GM11168 (cell line): ENCODE measurements around the gene TRAPPC6A.

ENCODE experiments used
- in situ Hi-C: fragments of 300-500 bp; cut with MboI; formaldehyde crosslinking; loops from one replicate; pipeline ENCODE4 v1.12.0; 2022; ENCODE audit warnings: low sequenced_read_pairs; ENCODE audit not compliant: unreplicated experiment

TRAPPC6A gene

GRCh38 chr19:45177817-45178261 lies at the start of gene TRAPPC6A:
Gene TRAPPC6A, minus strand, starts transcription at chr19:45178237. Its CDS starts 19 bp downstream, at chr19:45178218.
- in situ Hi-C loops, result no loop called here

- in situ Hi-C loops, result no loop called here
Measured at GRCh38 chr19:45224645-45225044, 46.6 kb upstream of the TRAPPC6A start.

- in situ Hi-C loops, result no loop called here
Measured at GRCh38 chr19:45223879-45224278, 45.8 kb upstream of the TRAPPC6A start.

- in situ Hi-C loops, result no loop called here
Measured at GRCh38 chr19:45222724-45223123, 44.7 kb upstream of the TRAPPC6A start.

GRCh38 chr19:45218911-45219743 lies 41.1 kb upstream of the TRAPPC6A start:
- in situ Hi-C loops, result no loop called here

GRCh38 chr19:45218426-45218825 lies 40.4 kb upstream of the TRAPPC6A start:
- in situ Hi-C loops, result no loop called here

- in situ Hi-C loops, result no loop called here
Measured at GRCh38 chr19:45217957-45218334, 39.9 kb upstream of the TRAPPC6A start.

- in situ Hi-C loops, result no loop called here
Measured at GRCh38 chr19:45217193-45217956, 39.3 kb upstream of the TRAPPC6A start.

- in situ Hi-C loops, result no loop called here
Measured at GRCh38 chr19:45216667-45217066, 38.6 kb upstream of the TRAPPC6A start.

- in situ Hi-C loops, result no loop called here
Measured at GRCh38 chr19:45215391-45216191, 37.6 kb upstream of the TRAPPC6A start.

- in situ Hi-C loops, result no loop called here
Measured at GRCh38 chr19:45213031-45213430, 35.0 kb upstream of the TRAPPC6A start.

- in situ Hi-C loops, result no loop called here
Measured at GRCh38 chr19:45211751-45212381, 33.8 kb upstream of the TRAPPC6A start.

- in situ Hi-C loops, result no loop called here
Measured at GRCh38 chr19:45206328-45206727, 28.3 kb upstream of the TRAPPC6A start.

- in situ Hi-C loops, result no loop called here
Measured at GRCh38 chr19:45205810-45206209, 27.8 kb upstream of the TRAPPC6A start.

GRCh38 chr19:45202637-45203036 lies 24.6 kb upstream of the TRAPPC6A start:
- in situ Hi-C loops, result no loop called here

- in situ Hi-C loops, result no loop called here
Measured at GRCh38 chr19:45200568-45200967, 22.5 kb upstream of the TRAPPC6A start.

GRCh38 chr19:45195764-45196163 lies 17.7 kb upstream of the TRAPPC6A start:
- in situ Hi-C loops, result no loop called here

- in situ Hi-C loops, result no loop called here
Measured at GRCh38 chr19:45191375-45191774, 13.3 kb upstream of the TRAPPC6A start.

GRCh38 chr19:45189971-45190370 lies 11.9 kb upstream of the TRAPPC6A start:
- in situ Hi-C loops, result no loop called here

- in situ Hi-C loops, result no loop called here
Measured at GRCh38 chr19:45187421-45188100, 9.5 kb upstream of the TRAPPC6A start.
